ENCODE data around the gene RHOU. TPM values are rescaled to one million over a fixed set of nuclear protein-coding genes. Genes with fewer than 3 reads are reported as not detected.

The RHOU gene
- total and polyA plus RNA-seq, 2 donors (not counting 3 experiments of a cell fraction or from before 2014, with no cell fraction given), result 0.04 to 0.40 TPM

DNA sequence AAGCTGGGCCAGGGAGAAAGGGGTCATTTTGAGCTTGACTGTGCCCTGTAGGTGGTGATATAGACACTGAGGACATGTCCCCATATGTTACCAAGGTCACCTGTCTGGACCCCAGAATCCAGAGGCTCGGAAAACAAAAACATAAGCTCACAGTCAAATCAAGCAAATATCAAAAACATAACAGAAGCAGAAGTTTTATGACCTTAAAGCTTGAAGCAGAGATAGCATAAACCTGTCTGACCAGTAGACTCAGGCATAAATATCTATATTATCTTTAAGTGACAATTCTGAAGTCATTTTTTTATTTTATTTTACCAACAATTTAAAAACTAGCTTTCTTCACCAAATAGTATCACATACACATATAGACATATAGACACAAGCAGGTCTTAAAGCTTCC lies 32.8 kb upstream of the RHOU start:
- H3K9ac ChIP-seq (replicated peaks; ENCODE audit: extremely low read depth, insufficient read depth, low read length), result no peak overlapping the region
- no peaks in the 10 kb centered on the region for H4K20me1 ChIP-seq (replicated peaks; ENCODE audit: control insufficient read depth, extremely low read depth, insufficient read depth, low read length)
- H3K9me3 ChIP-seq (replicated peaks; ENCODE audit: control insufficient read depth, insufficient read depth, low read length), result no peaks in the 10 kb centered on the region
- no peak overlapping the region for H3K4me3 ChIP-seq (replicated peaks in 1 of 3; ENCODE audit: insufficient read depth in 1 of 3, low read depth in 1 of 3, low read length in 3 of 3)
- DNase-seq (ENCODE audit: low read depth, low spot score) (no peak), FAIRE-seq (no peak)
- H2AFZ ChIP-seq (ENCODE audit: low read depth, low read length), result no peak overlapping the region
- intact Hi-C loops (cut with micrococcal nuclease), result no loop called here
- no peaks in the 10 kb centered on the region for H3K27me3 ChIP-seq (ENCODE audit: control insufficient read depth in 2 of 2, insufficient read depth in 2 of 2, low read length in 2 of 2)
- no peaks in the 10 kb centered on the region for H3K36me3 ChIP-seq (ENCODE audit: control insufficient read depth in 2 of 2, extremely low read depth in 1 of 2, insufficient read depth in 2 of 2, low read length in 2 of 2)
- POLR2A ChIA-PET, result no interaction called here
- H3K9me1 ChIP-seq (replicated peaks; ENCODE audit: control insufficient read depth, extremely low read depth, insufficient read depth, low read length), result no peaks in the 10 kb centered on the region
- BruUV-seq (replicated peaks), result no TSS peak
- no peaks in the 10 kb centered on the region for H3K79me2 ChIP-seq (ENCODE audit: control insufficient read depth, insufficient read depth, low read length)
- no peak overlapping the region for H3K4me2 ChIP-seq (ENCODE audit: insufficient read depth, low read length)
- CTCF ChIA-PET, result interaction anchor here (1.4 to 2.0 kb wide), 4 partner anchors 10 to 454 kb away, joined by 3 to 8 read pairs (median 4); no protein-coding TSS in a partner anchor
- no peaks in the 10 kb centered on the region for H3K4me1 ChIP-seq (ENCODE audit: control insufficient read depth, extremely low read depth, insufficient read depth, low read length)
- no peak overlapping the region for H3K27ac ChIP-seq (ENCODE audit: insufficient read depth, low read depth, low read length)
- TF ChIP-seq EZH2 (IDR thresholded peaks at IDR 0.05; ENCODE audit: borderline replicate concordance, low read depth, low read length, severe bottlenecking) (no peak), GATA2 (IDR thresholded peaks at IDR 0.05; ENCODE audit: insufficient read depth, insufficient read length, low read depth, low read length) (no peak), POLR2AphosphoS5 (IDR thresholded peaks at IDR 0.05; ENCODE audit: insufficient read depth, low read depth, low read length) (no peak), POLR2A (IDR thresholded peaks at IDR 0.05; ENCODE audit: low read depth, low read length) (no peak), MYC (IDR thresholded peaks at IDR 0.05; ENCODE audit: low read depth, low read length) (no peak), JUN (IDR thresholded peaks at IDR 0.05; ENCODE audit: borderline replicate concordance, insufficient read depth, insufficient read length, low read depth) (no peak), FOS (IDR thresholded peaks at IDR 0.05; ENCODE audit: borderline replicate concordance, insufficient read depth, low read length) (no peak)
- TF ChIP-seq, protein P1, sequence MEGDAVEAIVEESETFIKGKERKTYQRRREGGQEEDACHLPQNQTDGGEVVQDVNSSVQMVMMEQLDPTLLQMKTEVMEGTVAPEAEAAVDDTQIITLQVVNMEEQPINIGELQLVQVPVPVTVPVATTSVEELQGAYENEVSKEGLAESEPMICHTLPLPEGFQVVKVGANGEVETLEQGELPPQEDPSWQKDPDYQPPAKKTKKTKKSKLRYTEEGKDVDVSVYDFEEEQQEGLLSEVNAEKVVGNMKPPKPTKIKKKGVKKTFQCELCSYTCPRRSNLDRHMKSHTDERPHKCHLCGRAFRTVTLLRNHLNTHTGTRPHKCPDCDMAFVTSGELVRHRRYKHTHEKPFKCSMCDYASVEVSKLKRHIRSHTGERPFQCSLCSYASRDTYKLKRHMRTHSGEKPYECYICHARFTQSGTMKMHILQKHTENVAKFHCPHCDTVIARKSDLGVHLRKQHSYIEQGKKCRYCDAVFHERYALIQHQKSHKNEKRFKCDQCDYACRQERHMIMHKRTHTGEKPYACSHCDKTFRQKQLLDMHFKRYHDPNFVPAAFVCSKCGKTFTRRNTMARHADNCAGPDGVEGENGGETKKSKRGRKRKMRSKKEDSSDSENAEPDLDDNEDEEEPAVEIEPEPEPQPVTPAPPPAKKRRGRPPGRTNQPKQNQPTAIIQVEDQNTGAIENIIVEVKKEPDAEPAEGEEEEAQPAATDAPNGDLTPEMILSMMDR (IDR thresholded peaks at IDR 0.05; ENCODE audit: extremely low read depth in 1 of 2, insufficient read depth in 1 of 2, low read depth in 1 of 2, low read length in 2 of 2), result no peak
- TF ChIP-seq, protein P2, sequence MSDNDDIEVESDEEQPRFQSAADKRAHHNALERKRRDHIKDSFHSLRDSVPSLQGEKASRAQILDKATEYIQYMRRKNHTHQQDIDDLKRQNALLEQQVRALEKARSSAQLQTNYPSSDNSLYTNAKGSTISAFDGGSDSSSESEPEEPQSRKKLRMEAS (IDR thresholded peaks at IDR 0.05; ENCODE audit: insufficient read depth, insufficient read length), result no peak
- dilution Hi-C loops (cut with MboI; ENCODE audit: extremely low pct_ligation_motif_present, low sequenced_read_pairs), result no loop called here

Measured in endothelial cell of umbilical vein (primary cell).